ENCODE measurements around the gene FAM163B.

The FAM163B gene

DNA sequence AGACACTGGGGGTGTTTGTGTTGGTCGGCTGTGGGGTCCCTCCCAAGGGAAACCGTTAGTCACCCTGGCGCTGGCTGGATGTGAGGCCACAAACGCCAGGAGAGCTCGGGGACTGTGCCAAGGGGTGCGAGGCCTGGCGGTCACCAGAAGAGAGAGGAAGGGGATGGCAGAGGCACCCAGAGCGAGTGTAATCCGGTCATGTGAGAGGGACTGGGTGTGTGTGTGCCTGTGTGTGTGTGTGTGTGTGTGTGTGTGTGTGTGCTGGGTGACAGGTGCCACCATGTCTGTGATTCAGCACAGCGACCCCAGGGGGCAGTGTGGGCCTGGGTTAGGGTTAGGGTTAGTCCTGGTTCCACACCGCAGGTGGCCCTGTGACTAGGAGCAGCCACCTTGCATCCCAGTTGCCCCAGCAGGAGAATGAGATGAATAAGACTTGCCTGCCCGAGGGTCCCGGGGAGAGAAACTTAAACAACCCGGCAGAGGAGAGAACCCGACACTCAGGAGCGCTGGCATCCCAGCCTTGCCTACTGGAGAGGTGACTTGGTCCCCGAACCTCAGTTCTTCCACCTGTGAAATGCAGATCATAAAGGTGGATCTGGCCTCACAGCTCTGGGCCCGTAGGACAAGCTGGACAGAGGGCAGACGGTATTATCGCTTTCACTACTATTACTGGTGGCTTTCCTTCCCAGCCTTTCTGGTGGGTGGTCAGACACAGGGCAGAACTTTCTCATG is 76.1 kb downstream of the FAM163B start:
- TF ChIP-seq GATA2 (IDR thresholded peaks at IDR 0.05; ENCODE audit: low read depth, low read length) (no peak), GATA3 (IDR thresholded peaks at IDR 0.05; ENCODE audit: low read depth, low read length) (no peak)

DNA sequence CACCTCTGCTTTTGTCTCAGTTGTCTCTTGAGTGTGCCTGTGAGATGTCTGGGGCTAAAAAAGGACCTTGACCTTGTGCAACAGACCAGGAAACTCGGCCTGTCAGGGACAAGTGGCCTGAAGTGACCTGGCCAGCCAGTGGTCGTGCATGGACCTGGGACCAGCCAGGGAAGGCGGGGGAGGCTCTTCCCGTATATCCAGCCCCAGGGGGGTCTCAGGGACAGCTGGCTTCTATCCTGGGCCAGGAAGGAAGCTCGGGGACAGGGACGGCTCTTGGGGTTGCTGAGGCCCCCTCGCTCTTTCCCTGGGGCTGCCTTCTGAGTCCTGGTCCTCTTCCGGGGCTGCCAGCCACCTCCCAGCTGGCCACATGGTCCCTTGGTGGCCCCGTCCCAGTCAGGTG is 77.9 kb downstream of the FAM163B start:
- TF ChIP-seq GATA3 (IDR thresholded peaks at IDR 0.05; ENCODE audit: low read depth, low read length) (no peak), GATA2 (IDR thresholded peaks at IDR 0.05; ENCODE audit: low read depth, low read length) (no peak)

GRCh38 chr9:133529874-133530273 is 79.3 kb downstream of the FAM163B start:
- TF ChIP-seq GATA3 (IDR thresholded peaks at IDR 0.05; ENCODE audit: low read depth, low read length) (no peak), GATA2 (IDR thresholded peaks at IDR 0.05; ENCODE audit: low read depth, low read length) (no peak)

DNA sequence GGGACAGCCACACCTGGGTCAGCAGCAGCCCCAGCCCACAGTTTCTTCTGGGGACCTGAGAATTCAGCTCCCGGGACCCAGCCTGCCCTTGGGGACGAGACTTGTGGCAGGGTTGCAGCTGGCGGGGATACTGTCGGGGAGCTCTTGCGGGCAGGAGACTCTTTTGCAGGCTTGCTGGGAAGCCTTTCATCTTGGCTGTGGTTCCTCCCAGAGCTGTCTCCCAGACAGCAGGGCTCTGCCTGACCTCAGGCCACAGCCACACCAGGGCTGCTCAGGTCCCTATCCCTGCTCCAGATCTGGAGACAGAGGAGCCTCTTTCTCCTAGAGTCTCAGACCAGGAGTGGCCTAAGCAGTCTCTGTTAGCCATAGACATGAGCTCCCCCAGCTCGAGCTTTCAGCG is 79.7 kb downstream of the FAM163B start:
- TF ChIP-seq GATA3 (IDR thresholded peaks at IDR 0.05; ENCODE audit: low read depth, low read length) = no peak
- TF ChIP-seq GATA2 (IDR thresholded peaks at IDR 0.05; ENCODE audit: low read depth, low read length) = no peak

DNA sequence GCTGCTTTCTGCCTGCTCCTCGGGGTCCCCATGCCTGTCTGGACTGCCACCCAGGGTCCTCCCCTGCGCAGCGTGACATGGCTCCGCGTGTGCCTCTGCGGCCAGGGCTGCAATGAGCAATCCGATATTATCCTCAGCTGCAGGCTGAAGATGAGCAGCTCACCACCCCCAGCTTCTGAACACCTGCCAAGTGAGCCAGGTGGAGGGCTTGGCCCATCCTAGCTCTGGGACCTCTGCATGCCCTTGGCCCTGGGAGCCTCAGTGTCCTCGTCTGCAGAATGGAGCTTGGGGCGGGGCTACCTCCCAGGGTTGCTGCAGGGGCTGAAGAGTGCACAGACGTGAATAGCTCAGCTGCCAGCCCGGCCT is 80.3 kb downstream of the FAM163B start:
- TF ChIP-seq GATA2 (IDR thresholded peaks at IDR 0.05; ENCODE audit: low read depth, low read length) = no peak
- no peak for TF ChIP-seq GATA3 (IDR thresholded peaks at IDR 0.05; ENCODE audit: low read depth, low read length)

- TF ChIP-seq GATA2 (IDR thresholded peaks at IDR 0.05; ENCODE audit: low read depth, low read length) (no peak), GATA3 (IDR thresholded peaks at IDR 0.05; ENCODE audit: low read depth, low read length) (no peak)
These were observed 81.0 kb downstream of the FAM163B start for GRCh38 chr9:133528001-133528875.

- TF ChIP-seq GATA2 (IDR thresholded peaks at IDR 0.05; ENCODE audit: low read depth, low read length) (no peak), GATA3 (IDR thresholded peaks at IDR 0.05; ENCODE audit: low read depth, low read length) (no peak)
These were observed 81.7 kb downstream of the FAM163B start for GRCh38 chr9:133527444-133527920.
